Ramos (cell line): Measurements from ENCODE around the gene ALG6.

Experiments used
- in situ Hi-C: fragments of 300-500 bp; cut with MboI; formaldehyde crosslinking; loops from one replicate; pipeline ENCODE4 v1.14.3; 2022; ENCODE audit warnings: low sequenced_read_pairs; ENCODE audit not compliant: unreplicated experiment

ALG6 gene

GRCh38 chr1:63475761-63476160, 108.3 kb downstream of the ALG6 start:
- in situ Hi-C loops, result no loop called here

- in situ Hi-C loops, result no loop called here
Observed at GRCh38 chr1:63480057-63480456, 112.6 kb downstream of the ALG6 start.

GRCh38 chr1:63486629-63487028, 119.2 kb downstream of the ALG6 start:
- in situ Hi-C loops, result no loop called here

GRCh38 chr1:63487336-63488065, 120.1 kb downstream of the ALG6 start:
- in situ Hi-C loops, result no loop called here
